A549 (cell line): ENCODE measurements around the gene RNF126. TPM values are rescaled to one million over a fixed set of nuclear protein-coding genes. Genes with fewer than 3 reads are reported as not detected.

Experiments used
- ATAC-seq, 2 experiments: fragments of 200-7000 bp in 1 of 2; fragments of >200 bp in 1 of 2; cut with Nextera tagmentation in 1 of 2; cut with Tn5 transposase in 1 of 2; 3 replicates each; pipeline versions ENCODE4 v1.8.0 to v1.9.1; 2018 to 2020; ENCODE audit warnings: mild to moderate bottlenecking in 1 of 2, moderate library complexity in 1 of 2
- CTCF ChIA-PET: fragments of 300-600 bp; sonication (Branson Sonifier 250); formaldehyde crosslinking; extraction: SDS; loops from one replicate; lab custom pipeline; 2021; ENCODE audit warnings: antibody characterized with exemption, inconsistent platforms; lab: Yijun Ruan, JAX
- POLR2A ChIA-PET: fragments of 350-600 bp; formaldehyde crosslinking; extraction: SDS; loops from one replicate; lab custom pipeline; 2021; ENCODE audit warnings: antibody characterized with exemption, inconsistent platforms; lab: Yijun Ruan, JAX
- DNase-seq, 2 experiments: peaks; one replicate each; pipeline versions ENCODE4 v3.0.0 to v3.0.0-alpha.2; 2011 to 2016; ENCODE audit warnings: low read depth in 1 of 2, low spot score in 1 of 2
- FAIRE-seq: peaks from 2 replicates; lab custom pipeline; 2011; peaks lifted over from hg19 to GRCh38; lab: Jason Lieb, UNC
- H3K27ac ChIP-seq, 2 experiments: fragments of >200 bp; sonication (Bioruptor Twin); formaldehyde crosslinking; 3 replicates each; pipeline ENCODE4 v1.5.1; 2016 to 2017
- H3K4me1 ChIP-seq: fragments of >200 bp; sonication (Bioruptor Twin); formaldehyde crosslinking; 3 replicates; pipeline ENCODE4 v1.6.1; 2016
- H3K4me2 ChIP-seq: fragments of >200 bp; sonication (Bioruptor Twin); formaldehyde crosslinking; 3 replicates; pipeline ENCODE4 v1.6.1; 2016
- H3K4me3 ChIP-seq: fragments of >200 bp; sonication (Bioruptor Twin); formaldehyde crosslinking; 3 replicates; pipeline ENCODE4 v1.5.1; 2016
- H3K9me3 ChIP-seq: fragments of >200 bp; sonication (Bioruptor Twin); formaldehyde crosslinking; 3 replicates; pipeline ENCODE4 v1.6.1; 2016
- CBX2 ChIP-seq: fragments of 200-600 bp; sonication (generic); IDR thresholded peaks from 2 replicates; pipeline ENCODE4 v1.6.1; 2016; ENCODE audit warnings: low read depth, mild to moderate bottlenecking, borderline replicate concordance
- CEBPB ChIP-seq, 2 experiments: fragments of >200 bp in 1 of 2; sonication (Bioruptor Twin) in 1 of 2; formaldehyde crosslinking in 1 of 2; IDR thresholded peaks; 2 replicates each; pipeline ENCODE4 v1.6.1; 2012 to 2016
- CHD2 ChIP-seq: fragments of 150-350 bp; IDR thresholded peaks from 2 replicates; pipeline ENCODE4 v1.6.1; 2014; ENCODE audit warnings: low read length; ENCODE audit not compliant: partially characterized antibody
- EHMT2 ChIP-seq: fragments of 200-600 bp; sonication (generic); IDR thresholded peaks from 2 replicates; pipeline ENCODE4 v1.6.1; 2016; ENCODE audit warnings: antibody characterized with exemption, low read depth, mild to moderate bottlenecking, moderate library complexity
- FOSB ChIP-seq: fragments of 250-450 bp; sonication (Bioruptor Pico); IDR thresholded peaks from 2 replicates; pipeline ENCODE4 v1.5.0; 2020; ENCODE audit warnings: mild to moderate bottlenecking, moderate library complexity
- FOSL2 ChIP-seq, 2 experiments: fragments of 450-650 bp in 1 of 2; fragments of >200 bp in 1 of 2; sonication (Bioruptor Twin) in 1 of 2; formaldehyde crosslinking; IDR thresholded peaks; 2 replicates each; pipeline versions ENCODE4 v1.5.0 to v1.6.1; 2016 to 2020; ENCODE audit warnings: mild to moderate bottlenecking in 1 of 2, moderate library complexity in 1 of 2
- GATA3 ChIP-seq: IDR thresholded peaks from 2 replicates; pipeline ENCODE4 v1.6.1; 2012; ENCODE audit warnings: borderline replicate concordance
- HEYL ChIP-seq: fragments of 250-450 bp; sonication (Bioruptor Pico); IDR thresholded peaks from 2 replicates; pipeline ENCODE4 v1.8.0; 2021; ENCODE audit warnings: mild to moderate bottlenecking, moderate library complexity
- HOXA7 ChIP-seq: fragments of 250-450 bp; sonication (Bioruptor Pico); IDR thresholded peaks from 2 replicates; pipeline ENCODE4 v1.5.0; 2020; ENCODE audit warnings: mild to moderate bottlenecking, moderate library complexity
- HOXB13 ChIP-seq: fragments of 250-450 bp; sonication (Bioruptor Pico); IDR thresholded peaks from 2 replicates; pipeline ENCODE4 v1.5.0; 2020; ENCODE audit warnings: low read depth, mild to moderate bottlenecking, moderate library complexity
- HOXB5 ChIP-seq: fragments of 250-450 bp; sonication (Bioruptor Pico); IDR thresholded peaks from 2 replicates; pipeline ENCODE4 v1.5.0; 2020; ENCODE audit warnings: mild to moderate bottlenecking, moderate library complexity
- JUN ChIP-seq, 2 experiments: fragments of >200 bp; sonication (Bioruptor Twin); formaldehyde crosslinking; IDR thresholded peaks; 2 replicates in 1 of 2; 3 replicates in 1 of 2; pipeline ENCODE4 v1.6.1; 2016 to 2017
- JUNB ChIP-seq: fragments of >200 bp; sonication (Bioruptor Twin); formaldehyde crosslinking; IDR thresholded peaks from 2 replicates; pipeline ENCODE4 v1.6.1; 2016
- MAZ ChIP-seq: fragments of 150-350 bp; IDR thresholded peaks from 2 replicates; pipeline ENCODE4 v1.6.1; 2014; ENCODE audit warnings: antibody characterized with exemption, low read depth, low read length, borderline replicate concordance
- PBX3 ChIP-seq: IDR thresholded peaks from 2 replicates; pipeline ENCODE4 v1.6.1; 2012
- PHF8 ChIP-seq: fragments of 200-600 bp; sonication (generic); IDR thresholded peaks from 2 replicates; pipeline ENCODE4 v1.6.1; 2016; ENCODE audit warnings: low read depth, mild to moderate bottlenecking, antibody characterized with exemption, moderate library complexity, borderline replicate concordance
- POLR2A ChIP-seq: IDR thresholded peaks from 2 replicates; pipeline ENCODE4 v1.6.1; 2012; ENCODE audit warnings: mild to moderate bottlenecking, low read length
- POLR2AphosphoS2 ChIP-seq: conservative IDR thresholded peaks from 2 replicates; pipeline ENCODE4 v1.6.1; 2012; ENCODE audit warnings: low read length, improper control_type of control experiment, inconsistent platforms
- RARB ChIP-seq: fragments of 250-450 bp; sonication (Bioruptor Pico); IDR thresholded peaks from 2 replicates; pipeline ENCODE4 v1.8.0; 2021; ENCODE audit warnings: mild to moderate bottlenecking, moderate library complexity
- RCOR1 ChIP-seq: fragments of 150-350 bp; IDR thresholded peaks from 2 replicates; pipeline ENCODE4 v1.6.1; 2014; ENCODE audit warnings: antibody characterized with exemption, low read length, low read depth
- RFX5 ChIP-seq: fragments of 450-650 bp; IDR thresholded peaks from 2 replicates; pipeline ENCODE4 v1.7.1; 2014; ENCODE audit warnings: antibody characterized with exemption, mild to moderate bottlenecking, moderate library complexity
- SMC3 ChIP-seq: fragments of >200 bp; sonication (Bioruptor Twin); formaldehyde crosslinking; IDR thresholded peaks from 3 replicates; pipeline ENCODE4 v1.6.1; 2018; ENCODE audit warnings: inconsistent platforms
- SREBF2 ChIP-seq: fragments of 450-650 bp; IDR thresholded peaks from 2 replicates; pipeline ENCODE4 v1.6.1; 2014; ENCODE audit warnings: mild to moderate bottlenecking, moderate library complexity
- TFCP2L1 ChIP-seq: fragments of 250-450 bp; sonication (Bioruptor Pico); IDR thresholded peaks from 2 replicates; pipeline ENCODE4 v1.5.0; 2021; ENCODE audit warnings: mild to moderate bottlenecking
- TP53 ChIP-seq: fragments of 250-450 bp; sonication (Bioruptor Pico); IDR thresholded peaks from 2 replicates; pipeline ENCODE4 v1.5.0; 2021; ENCODE audit warnings: mild to moderate bottlenecking, moderate library complexity
- ZC3H11A ChIP-seq: fragments of 450-650 bp; IDR thresholded peaks from 2 replicates; pipeline ENCODE4 v1.6.1; 2014; ENCODE audit warnings: antibody characterized with exemption, mild to moderate bottlenecking
- ZFP36 ChIP-seq: fragments of 450-650 bp; IDR thresholded peaks from 2 replicates; pipeline ENCODE4 v1.6.1; 2014; ENCODE audit warnings: borderline replicate concordance; ENCODE audit not compliant: partially characterized antibody
- WGBS: methylation state at CpG from one replicate; pipeline ENCODE4 v1.1.6; 2017; ENCODE audit errors: missing lambda C conversion rate; 5-methylcytosine and 5-hydroxymethylcytosine counted together
- polyA plus RNA-seq, 4 experiments: library from polyadenylated mRNA; depleted of rRNA in 3 of 4; stranded (reverse); fragments of >200 nt; fragmentation: RNase III in 1 of 4; extraction: RNeasy Plus Mini Kit Qiagen cat#74134 plus additional on column Dnase treatment in 1 of 4; gene quantifications; 2 replicates in 3 of 4; 3 replicates in 1 of 4; pipeline ENCODE4 v1.2.3, GENCODE V29; 2011 to 2017
- TF ChIP-seq, protein P1 (sequence below): fragments of 150-350 bp; IDR thresholded peaks from 2 replicates; pipeline ENCODE4 v1.6.1; 2014; ENCODE audit warnings: low read depth, mild to moderate bottlenecking, low read length
- TF ChIP-seq, protein P2 (sequence below): fragments of >200 bp; sonication (Bioruptor Twin); formaldehyde crosslinking; IDR thresholded peaks from 3 replicates; pipeline ENCODE4 v1.5.1; 2016
- TF ChIP-seq, protein P3 (sequence below): fragments of >200 bp; sonication (Bioruptor Twin); formaldehyde crosslinking; IDR thresholded peaks from 2 replicates; pipeline ENCODE4 v1.6.1; 2016

The RNF126 gene
- polyA plus RNA-seq, 2 of the 4 experiments (the other 2 are of a cell fraction): 3.1 to 35.0 TPM

DNA sequence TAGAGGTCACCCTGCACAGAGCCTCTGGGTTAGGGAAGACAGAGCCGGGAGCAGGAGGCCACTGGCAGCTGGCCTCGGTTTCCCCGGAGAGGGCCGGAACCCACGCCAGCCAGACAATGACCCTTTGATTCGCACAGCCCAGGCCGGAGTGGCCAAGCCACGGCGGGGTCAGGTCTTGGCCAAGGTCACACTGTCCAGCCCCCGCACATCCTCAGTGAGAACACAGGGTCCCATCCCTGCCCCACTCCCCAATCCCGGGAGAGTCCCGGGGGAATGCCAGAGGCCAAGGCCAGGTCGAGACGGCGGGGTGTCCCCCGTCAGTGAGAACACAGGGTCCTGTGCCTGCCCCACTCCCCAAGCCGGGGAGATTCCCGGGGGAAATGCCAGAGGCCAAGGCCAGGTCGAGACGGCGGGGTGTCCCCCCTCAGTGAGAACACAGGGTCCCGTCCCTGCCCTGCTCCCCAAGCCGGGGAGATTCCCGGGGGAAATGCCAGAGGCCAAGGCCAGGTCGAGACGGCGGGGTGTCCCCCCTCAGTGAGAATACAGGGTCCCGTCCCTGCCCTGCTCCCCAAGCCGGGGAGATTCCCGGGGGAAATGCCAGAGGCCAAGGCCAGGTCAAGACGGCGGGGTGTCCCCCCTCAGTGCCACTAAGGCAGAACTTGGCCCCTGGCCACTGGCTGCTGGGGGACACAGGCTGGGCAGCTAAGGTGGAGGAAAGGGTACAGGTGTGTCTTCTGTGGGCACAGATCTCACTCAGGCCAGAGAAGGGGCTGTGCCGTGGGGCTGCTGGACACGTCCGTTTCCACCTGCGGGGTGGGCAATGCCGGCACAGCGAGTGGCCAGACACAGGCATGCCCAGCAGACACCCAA lies 11.5 kb upstream of the RNF126 start:
- no peak overlapping the region for H3K4me3 ChIP-seq
- H3K4me2 ChIP-seq: peak overlapping the region; percentile 77; the same call in 1 of the 3 replicates
- peak overlapping the region; percentile 99 for H3K27ac ChIP-seq
- H3K9me3 ChIP-seq: no peaks in the 10 kb centered on the region
- CTCF ChIA-PET: interaction anchor here (0.6 to 1.8 kb wide), 4 partner anchors 8 to 67 kb away, joined by 3 to 7 read pairs (median 5); no protein-coding TSS in a partner anchor
- FAIRE-seq: no peak
- H3K4me1 ChIP-seq: peaks cover 21% of the 10 kb centered on the region
- POLR2A ChIA-PET: no interaction called here
- WGBS: 88% methylated on average over 16 of the region's 38 CpGs
- no peak for DNase-seq
- TF ChIP-seq POLR2A (no peak), RFX5 (no peak), TP53 (CRISPR knock-in tag) (no peak), JUN (IDR thresholded peaks at IDR 0.05) (no peak), CBX2 (no peak), GATA3 (no peak), SREBF2 (no peak), EHMT2 (no peak), TFCP2L1 (CRISPR knock-in tag) (no peak), HOXB13 (CRISPR knock-in tag) (no peak), HOXA7 (CRISPR knock-in tag) (no peak), CEBPB (IDR thresholded peaks at IDR 0.05) (no peak), ZC3H11A (no peak), PBX3 (no peak), PHF8 (no peak), FOSB (CRISPR knock-in tag) (no peak), ZFP36 (no peak)
- TF ChIP-seq, protein P1, sequence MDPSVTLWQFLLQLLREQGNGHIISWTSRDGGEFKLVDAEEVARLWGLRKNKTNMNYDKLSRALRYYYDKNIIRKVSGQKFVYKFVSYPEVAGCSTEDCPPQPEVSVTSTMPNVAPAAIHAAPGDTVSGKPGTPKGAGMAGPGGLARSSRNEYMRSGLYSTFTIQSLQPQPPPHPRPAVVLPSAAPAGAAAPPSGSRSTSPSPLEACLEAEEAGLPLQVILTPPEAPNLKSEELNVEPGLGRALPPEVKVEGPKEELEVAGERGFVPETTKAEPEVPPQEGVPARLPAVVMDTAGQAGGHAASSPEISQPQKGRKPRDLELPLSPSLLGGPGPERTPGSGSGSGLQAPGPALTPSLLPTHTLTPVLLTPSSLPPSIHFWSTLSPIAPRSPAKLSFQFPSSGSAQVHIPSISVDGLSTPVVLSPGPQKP: no peak
- TF ChIP-seq, protein P2, sequence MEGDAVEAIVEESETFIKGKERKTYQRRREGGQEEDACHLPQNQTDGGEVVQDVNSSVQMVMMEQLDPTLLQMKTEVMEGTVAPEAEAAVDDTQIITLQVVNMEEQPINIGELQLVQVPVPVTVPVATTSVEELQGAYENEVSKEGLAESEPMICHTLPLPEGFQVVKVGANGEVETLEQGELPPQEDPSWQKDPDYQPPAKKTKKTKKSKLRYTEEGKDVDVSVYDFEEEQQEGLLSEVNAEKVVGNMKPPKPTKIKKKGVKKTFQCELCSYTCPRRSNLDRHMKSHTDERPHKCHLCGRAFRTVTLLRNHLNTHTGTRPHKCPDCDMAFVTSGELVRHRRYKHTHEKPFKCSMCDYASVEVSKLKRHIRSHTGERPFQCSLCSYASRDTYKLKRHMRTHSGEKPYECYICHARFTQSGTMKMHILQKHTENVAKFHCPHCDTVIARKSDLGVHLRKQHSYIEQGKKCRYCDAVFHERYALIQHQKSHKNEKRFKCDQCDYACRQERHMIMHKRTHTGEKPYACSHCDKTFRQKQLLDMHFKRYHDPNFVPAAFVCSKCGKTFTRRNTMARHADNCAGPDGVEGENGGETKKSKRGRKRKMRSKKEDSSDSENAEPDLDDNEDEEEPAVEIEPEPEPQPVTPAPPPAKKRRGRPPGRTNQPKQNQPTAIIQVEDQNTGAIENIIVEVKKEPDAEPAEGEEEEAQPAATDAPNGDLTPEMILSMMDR: no peak
- TF ChIP-seq, protein P3, sequence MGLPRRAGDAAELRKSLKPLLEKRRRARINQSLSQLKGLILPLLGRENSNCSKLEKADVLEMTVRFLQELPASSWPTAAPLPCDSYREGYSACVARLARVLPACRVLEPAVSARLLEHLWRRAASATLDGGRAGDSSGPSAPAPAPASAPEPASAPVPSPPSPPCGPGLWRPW: no peak
- no peak for ATAC-seq

GRCh38 chr19:670609-671075 lies 7.6 kb upstream of the RNF126 start:
- Histone ChIP-seq H3K4me1 (peaks cover 6% of the 10 kb centered on the region), H3K4me2 (no peak overlapping the region), H3K4me3 (no peak overlapping the region), H3K9me3 (no peaks in the 10 kb centered on the region), H3K27ac (no peak overlapping the region)
- 67% methylated on average over 2 of the region's 9 CpGs for WGBS
- FAIRE-seq (no peak), DNase-seq (peak; percentile 22 to 55), ATAC-seq (peak; percentile 72 to 79)
- CTCF ChIA-PET: interaction anchor here (0.6 to 1.7 kb wide), 3 partner anchors 9 to 64 kb away, joined by 4 to 6 read pairs (median 4); no protein-coding TSS in a partner anchor
- TF ChIP-seq CHD2 (no peak), HEYL (CRISPR knock-in tag) (no peak), FOSL2 (IDR thresholded peaks at IDR 0.05) (no peak), FOSL2 (CRISPR knock-in tag; IDR thresholded peaks at IDR 0.05) (no peak), POLR2AphosphoS2 (no peak), SMC3 (no peak), JUN (IDR thresholded peaks at IDR 0.05) (no peak), RARB (CRISPR knock-in tag) (no peak), RCOR1 (no peak), JUNB (no peak), MAZ (no peak), HOXB5 (no peak), SREBF2 (no peak)
- POLR2A ChIA-PET: no interaction called here
